ENCODE data around the gene SPOCK3.
"Not testable (repeated sequence)": the region's sequence is repeated elsewhere in the genome, so short reads cannot be mapped to it uniquely, and the experiment has no call there.

Gene SPOCK3

DNA sequence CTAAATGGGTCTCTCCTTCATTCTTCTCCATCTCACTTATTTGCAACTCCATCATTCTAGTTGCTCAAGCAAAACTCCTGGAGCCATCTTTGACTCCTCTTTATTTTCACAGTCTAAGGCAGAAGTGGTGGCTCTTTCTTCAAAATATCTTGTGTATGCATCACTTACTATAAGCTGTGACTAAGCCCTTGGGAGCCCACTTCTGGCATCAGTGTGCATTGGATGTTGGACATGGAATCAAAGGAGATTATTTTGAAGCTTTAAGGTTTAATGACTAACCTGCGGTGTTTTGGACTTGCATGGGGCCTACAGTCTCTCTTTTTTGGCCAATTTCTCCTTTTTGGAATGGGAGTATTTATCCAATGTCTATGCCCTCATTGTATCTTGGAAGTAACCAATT is 276.8 kb downstream of the SPOCK3 start:
- DNase-seq (ENCODE audit: low spot score) = no peak

DNA sequence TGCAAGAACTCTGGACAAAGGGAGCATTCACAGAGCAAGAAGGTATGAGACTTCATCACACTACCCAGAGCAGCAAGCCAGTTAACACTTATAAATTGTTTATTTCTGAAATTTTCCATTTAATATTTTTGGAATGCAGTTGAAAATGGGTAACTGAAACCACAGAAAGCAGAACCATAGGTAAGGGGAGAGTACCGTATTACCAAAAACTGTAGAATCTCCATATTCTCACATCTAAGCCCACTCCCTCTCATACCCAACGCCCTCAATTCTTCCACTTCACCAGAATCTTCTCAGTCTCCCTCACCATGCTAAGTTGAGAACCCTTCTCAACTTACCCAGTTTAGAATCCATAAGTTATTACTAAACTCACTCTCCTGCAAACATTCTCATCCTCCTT is 277.8 kb downstream of the SPOCK3 start:
- no peak for DNase-seq (ENCODE audit: low spot score)

DNA sequence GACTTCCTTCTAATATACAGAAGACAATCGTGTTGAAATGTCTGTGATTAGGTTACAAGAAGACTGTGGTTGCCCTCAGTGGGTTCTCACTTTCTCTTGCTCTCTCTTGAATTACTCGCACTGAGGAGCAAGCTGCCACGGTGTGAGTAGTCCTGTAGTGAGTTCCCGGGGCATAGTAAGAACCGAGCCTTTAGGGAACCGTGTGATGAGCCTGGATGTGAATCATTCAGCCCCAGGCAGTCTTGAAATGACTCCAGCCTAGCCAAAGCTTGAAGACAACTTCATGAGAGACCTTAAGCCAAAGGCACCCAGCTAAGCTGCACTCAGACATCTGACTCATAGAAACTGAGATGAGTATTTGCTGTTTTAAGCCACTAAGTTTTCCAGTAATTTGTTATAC is 292.7 kb downstream of the SPOCK3 start:
- no peak for DNase-seq (ENCODE audit: low spot score)

DNA sequence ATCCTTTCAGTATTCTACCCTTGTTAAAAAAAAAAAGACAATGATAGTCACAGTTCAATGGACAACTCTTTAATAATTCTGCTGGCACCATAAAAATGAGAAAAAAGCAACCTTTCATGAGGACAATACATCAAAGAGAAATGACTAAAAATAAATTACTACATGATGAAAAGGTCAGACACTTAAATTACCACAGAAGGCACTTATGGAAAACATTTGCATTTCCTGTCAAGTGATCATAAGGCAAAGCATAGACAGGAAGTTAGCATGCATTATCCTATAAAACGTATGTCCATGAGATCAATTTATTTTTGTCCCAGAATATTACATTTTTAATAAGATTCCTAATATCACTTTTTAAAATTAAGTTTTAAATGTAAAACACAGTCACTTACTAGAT is 303.8 kb downstream of the SPOCK3 start:
- DNase-seq (ENCODE audit: low spot score) = no peak

DNA sequence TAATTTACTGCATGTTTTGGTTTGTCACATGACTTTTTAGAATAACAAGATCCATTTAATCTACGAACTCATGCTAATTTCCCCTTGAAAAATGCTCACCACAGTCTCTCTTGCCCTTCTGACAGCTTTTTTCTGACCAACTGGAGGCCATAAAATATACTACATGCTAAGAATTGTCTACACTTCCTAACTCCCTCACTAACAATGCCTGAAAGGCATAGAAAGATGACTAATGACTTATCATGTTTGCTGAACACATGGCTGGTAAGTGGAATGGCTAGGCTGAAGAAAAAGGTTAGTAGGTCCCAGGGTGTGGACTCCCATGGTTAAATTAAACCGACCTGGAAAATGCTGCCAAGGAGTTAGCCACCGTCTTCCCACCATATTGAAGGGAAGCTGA is 309.9 kb downstream of the SPOCK3 start:
- no peak for DNase-seq (ENCODE audit: low spot score)

DNA sequence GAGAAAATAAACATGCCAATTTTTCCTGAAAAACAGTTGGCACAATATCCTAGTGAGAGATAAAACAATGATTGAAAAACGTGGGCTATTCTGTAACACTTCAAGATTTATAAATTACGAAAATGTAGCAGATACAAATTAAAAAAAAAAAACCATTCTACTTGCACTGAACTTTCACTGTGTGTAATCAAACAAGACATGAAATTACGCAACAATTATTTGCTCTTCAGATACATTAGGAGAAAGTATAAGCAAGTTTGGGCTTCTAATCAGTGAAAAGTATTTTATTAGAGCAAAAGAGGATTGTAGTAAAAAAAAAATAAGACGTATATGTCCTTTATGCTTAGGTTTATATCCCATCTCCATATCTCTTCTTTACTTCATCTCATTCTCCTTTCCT is 320.4 kb downstream of the SPOCK3 start:
- no peak for DNase-seq (ENCODE audit: low spot score)

DNA sequence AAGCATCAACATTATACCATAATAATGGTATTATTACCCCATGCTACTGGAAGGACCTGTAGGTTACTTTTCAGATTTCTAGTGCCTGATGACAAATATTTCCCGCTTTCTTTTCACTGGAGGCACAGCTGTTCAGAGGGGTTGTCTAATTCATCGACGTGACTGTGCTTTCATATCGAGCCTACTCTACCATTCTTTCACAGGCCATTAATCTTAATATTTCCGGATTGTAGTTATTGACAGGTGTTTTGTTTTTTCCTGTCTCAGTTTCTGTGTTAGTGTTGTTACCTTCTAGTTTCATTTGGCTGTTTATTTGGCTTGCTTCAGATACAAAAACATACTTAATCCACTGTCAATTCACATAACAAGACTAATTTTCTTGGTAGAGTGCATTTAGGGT is 330.9 kb downstream of the SPOCK3 start:
- no peak for DNase-seq (ENCODE audit: low spot score)

DNA sequence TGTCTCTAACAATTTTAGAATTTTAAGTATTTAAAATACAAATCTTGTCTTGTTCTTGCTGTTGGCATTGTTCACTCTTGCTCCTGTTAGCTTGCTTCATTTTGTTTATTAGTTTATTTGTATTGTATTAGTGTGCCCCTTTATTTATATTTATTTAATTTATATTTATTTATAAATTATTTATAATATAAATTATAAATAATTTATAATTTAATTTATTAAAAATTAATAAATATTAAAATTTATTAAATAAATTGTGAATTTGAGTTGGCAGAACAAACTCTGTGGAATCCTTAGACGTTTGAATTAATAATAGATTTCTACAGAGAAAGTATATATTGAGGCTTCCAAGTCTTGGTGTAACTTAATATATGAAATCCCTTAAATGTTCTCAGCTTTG is 331.4 kb downstream of the SPOCK3 start:
- no peak for DNase-seq (ENCODE audit: low spot score)

DNA sequence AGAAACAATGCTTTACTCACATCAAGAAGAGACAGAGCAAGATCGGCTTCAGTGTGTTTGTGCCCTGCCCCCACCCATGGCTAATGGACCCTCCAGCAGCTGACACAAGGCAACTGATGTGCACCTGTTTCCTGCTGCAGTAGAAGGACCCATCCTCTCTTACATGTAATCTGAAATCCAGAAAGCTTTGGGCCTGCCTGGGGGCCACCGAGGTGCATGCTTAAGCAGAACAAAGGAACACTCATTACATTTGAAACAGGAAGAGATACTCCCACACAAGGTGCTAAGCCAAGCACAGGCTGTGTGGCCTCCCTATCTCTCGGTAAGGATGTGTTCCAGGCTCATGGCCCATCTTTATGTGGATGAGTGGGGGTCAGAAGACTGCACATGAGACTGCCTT is 338.0 kb downstream of the SPOCK3 start:
- DNase-seq (ENCODE audit: low spot score) = no peak

DNA sequence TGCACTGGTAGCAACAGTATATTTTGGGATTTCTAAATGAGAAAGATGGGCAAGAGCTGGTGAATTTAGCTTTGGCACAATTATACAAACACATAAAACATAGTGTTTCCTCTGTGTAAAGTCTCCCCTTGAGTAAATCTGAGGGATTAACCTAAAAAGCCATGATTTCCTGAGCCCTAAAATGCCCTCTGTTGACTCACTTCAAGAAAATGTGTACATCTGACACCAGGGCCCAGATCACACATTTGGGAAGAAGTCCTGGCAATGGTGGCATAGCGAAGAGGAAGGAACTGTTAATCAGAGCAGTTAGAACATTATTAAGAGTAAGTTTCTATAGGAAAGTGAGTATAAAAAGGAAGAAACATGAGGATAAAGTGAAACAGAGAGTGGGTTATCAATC is 338.5 kb downstream of the SPOCK3 start:
- DNase-seq (ENCODE audit: low spot score) = no peak

DNA sequence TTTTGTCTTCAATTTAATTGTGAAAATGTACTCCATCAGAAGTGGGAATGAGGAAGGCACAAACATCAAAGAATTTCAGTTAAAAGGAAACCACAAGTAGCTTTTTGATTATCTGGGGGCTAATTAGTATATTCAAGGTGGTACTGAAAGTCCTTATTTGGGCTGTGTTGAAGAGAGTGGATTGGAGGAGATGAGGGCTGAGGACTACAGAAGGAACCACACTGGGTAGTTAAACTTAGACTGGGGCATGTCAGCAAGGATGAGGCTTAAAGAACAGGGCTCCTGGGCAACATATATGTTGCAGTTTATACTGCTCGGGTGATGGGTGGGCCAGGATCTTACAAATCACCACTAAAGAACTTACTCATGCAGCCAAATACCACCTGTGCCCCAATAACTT is 346.8 kb downstream of the SPOCK3 start:
- no peak for DNase-seq (ENCODE audit: low spot score)

DNA sequence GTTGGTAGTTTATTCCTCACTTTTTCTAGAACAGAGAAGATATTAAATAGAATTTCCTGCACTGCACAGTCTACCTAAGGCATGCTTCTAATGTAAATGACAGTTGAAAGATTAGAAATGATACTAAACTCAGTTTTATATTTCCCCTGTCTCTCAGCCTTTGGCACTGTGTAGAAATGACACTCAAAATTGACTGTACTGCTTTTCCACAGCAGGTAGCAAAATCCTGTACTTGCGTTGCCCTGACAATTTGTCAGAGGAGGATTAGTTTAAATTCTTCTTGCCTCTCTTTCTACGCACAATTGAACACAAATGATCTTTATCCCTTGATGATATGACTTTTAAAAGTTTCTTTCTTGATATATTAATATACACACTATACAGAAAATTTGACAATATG is 347.6 kb downstream of the SPOCK3 start:
- DNase-seq (ENCODE audit: low spot score) = no peak

DNA sequence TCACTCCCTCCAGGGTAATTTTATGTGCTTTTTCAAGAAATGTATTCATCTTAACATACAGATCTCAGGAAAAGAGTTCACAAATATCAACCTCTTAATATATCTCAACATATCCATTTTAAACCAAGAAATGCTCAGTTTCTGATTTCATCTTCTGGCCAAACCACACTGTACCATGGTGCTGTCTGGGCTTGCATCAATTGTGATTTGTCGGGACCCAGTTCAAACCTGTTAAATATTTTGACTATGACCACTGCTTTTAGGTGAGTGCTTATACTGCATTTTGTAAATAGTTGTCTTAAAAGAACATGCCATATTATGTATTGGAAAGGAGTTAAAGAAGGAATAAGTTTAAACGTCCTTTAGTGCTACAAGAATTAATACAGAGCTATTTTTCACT is 352.1 kb downstream of the SPOCK3 start:
- no peak for DNase-seq (ENCODE audit: low spot score)

DNA sequence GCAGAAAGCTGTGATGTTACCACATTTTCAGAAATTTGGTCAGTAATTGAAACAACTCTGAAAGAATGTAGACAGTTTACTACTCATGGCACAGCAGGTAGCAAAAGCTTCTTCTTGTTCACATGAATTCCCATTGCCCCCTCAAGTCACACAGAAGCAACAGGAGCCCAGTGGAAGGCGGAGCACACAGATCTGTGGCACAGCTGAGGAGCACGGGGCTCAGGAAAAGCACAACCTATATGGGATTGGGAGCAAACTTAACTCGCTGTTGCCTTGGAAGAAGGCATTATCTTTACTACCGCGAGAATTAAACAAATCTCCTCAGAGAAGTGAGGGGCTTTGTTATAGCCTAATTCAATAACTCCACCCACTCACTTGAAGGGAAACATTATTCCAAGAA is 358.5 kb downstream of the SPOCK3 start:
- no peak for DNase-seq (ENCODE audit: low spot score)

DNA sequence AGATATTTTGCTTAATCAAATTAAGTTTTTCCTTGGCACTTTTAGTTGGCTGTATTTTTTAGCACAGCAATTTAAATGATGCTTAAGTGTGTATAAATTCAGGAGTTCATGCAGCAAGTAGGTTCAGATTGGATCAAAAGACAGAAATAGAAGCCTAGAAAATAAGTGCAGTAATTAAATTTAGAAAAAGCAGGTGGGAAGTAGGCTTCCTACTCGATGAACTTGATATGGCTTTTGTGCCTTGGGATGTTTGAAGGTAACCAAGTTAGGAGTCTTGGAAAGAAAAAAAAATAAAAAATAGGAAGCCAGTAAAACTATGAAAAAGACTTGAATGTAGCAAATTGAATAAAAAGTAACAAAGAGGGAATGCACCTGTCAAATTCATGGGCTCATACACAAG is 372.3 kb downstream of the SPOCK3 start:
- no peak for DNase-seq (ENCODE audit: low spot score)

DNA sequence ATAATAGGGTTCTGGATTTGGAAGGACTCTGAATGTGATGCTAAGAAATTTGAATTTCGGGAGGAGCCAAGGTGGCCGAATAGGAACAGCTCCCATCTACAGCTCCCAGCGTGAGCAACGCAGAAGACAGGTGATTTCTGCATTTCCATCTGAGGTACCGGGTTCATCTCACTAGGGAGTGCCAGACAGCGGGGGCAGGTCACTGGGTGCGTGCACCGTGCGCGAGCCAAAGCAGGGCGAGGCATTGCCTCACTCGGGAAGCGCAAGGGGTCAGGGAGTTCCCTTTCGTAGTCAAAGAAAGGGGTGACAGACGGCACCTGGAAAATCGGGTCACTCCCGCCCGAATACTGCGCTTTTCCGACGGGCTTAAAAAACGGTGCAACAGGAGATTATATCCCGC is 383.9 kb downstream of the SPOCK3 start:
- not testable (repeated sequence) for DNase-seq (ENCODE audit: low spot score)

DNA sequence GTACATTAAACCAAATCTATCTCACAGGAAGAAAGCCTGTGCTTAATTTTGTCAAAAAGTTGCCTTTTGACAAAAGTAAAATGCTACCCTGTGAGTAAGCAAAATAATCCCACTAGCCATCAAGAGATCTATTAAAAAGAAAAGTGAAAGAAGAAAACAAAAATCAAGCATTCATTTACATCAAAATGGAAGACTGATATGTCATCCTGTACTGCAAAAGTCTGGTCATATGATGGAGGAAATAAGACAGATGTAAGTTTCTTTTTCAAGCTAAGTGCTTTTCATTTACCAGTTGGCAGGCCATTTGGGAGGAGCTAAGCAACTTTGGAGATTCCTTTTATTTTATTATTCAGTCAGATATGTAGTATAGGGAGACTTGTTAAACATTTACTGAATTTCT is 387.4 kb downstream of the SPOCK3 start:
- no peak for DNase-seq (ENCODE audit: low spot score)

DNA sequence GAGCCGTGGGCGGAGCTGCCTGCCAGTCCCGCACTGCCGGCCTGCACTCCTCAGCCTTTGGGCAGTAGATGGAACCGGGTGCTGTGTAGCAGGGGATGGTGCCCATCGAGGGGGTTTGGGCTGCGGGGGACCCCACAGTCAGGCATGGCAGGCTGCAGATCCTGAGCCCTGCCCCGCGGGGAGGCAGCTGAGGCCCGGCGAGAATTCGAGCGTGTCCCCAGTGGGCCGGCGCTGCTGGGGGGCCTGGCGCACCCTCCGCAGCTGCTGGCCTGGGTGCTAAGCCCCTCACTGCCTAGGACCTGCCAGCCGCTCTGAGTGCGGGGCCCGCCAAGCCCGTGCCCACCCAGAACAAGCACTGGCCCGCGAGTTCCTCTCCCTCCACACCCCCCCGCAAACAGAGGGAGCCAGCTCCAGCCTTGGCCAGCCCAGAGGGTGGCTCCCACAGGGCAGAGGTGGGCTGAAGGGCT is 391.5 kb downstream of the SPOCK3 start:
- DNase-seq (ENCODE audit: low spot score) = no peak

DNA sequence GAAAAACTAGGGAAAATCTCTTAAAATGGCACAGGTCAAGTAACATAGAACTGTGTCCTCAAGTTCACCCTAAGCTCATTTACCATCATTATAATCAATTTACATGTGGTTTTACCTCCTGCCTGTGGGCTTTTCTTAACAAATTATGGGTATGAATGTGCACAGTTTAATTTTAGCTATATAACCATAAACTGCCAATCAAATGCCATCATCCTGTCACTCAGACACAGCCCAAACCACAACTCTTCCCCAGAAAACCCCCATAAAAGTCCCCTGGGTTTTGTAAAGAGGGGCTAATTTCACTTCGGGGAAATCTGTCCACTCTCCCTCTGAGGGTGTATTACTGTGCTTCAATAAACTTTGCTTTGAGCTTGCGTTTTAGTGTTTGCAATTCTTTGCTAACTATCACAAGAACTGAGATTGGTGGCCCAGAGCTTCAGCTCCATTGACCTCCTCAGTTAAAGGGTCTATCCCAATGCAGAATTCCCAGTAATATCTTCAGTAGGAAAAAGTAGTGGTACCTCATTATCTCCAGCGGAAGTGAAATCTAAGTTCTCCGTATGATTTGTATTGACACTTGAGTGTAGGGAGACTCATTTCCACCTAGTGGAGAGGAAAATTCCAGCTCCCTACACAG is 394.6 kb downstream of the SPOCK3 start:
- DNase-seq (ENCODE audit: low spot score) = no peak

DNA sequence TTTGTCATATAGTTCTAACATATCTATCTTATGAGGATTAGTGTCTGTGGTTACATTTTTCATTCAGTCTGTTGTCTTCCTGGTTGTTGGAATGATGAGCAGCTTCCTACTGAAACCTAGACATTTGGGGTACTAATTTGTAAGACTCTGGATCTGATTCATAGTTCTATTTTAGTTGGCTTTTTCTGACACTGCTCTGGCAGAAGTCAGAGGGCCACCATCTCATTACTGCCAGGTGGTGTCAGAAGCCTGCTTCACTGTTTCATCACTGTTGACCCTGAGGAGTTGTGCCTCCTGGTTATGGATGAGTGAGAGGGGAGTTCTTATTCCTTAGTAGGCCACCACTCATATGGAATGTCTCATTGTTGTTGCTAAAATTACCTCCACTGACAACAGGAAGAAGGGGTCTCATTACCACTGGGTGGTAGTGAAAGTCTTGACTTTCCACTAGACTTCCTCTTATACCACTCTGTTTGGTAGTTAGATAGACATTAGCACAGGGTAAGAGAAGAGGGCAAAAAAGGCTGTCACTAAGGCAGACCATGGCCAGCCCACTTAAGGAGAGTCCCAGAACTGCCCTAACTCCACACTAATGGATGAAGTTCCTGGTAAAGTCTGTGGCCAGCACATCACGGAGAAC is 395.2 kb downstream of the SPOCK3 start:
- no peak for DNase-seq (ENCODE audit: low spot score)

DNA sequence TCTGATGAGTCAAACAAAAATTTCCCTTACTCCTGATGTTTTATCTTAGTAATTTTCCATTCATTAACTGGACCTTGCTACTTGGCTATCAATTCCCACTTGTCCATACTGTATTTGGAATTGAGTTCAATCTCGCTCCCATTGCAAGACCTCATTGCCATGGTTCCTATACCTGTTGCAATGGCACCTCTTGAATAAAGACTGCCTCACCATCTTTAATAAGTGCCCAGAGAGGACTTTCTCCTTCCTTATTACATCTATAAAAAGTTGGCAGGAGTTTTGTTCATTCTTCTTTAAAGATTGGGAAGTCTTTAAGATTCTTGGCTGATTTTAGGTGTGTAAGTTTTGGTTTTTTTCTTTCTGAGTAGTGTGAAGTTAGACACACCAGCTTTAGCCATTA is 397.4 kb downstream of the SPOCK3 start:
- DNase-seq (ENCODE audit: low spot score) = no peak

DNA sequence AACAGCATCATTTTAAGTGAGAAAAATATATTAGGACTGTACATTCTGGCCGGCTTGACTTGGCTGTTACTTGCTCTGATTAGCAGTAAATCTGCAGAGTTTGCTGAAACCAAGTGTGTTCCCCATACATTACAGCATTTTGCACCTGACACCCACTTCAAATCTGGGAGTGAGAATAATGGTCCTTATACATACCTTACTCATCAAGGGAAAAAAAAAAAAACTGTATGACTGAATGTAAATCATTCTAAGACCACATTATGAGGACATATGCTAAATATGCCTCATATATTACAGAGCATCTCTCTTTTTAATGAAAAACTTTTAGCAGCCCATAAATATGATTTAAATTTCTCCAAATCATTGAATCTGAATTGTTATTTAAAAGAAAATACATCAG is 406.7 kb downstream of the SPOCK3 start:
- no peak for DNase-seq (ENCODE audit: low spot score)

DNA sequence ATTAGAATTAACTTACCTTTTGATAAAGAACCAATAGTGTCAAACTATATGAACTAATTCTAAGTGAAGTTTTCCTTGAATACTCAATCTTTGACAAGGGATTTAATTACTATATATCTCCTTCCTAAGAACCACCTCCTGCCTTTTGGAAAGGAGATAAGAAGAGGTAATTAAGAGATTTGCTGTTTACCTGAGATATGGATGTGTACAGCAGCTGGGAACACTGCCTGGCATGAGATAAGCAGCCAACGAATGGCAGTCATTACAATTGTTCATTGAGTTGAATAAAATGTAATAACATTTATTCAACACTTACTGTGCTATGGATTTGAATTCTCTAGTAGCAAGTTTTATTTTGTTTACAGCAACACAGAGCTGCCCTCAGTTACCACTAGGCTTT is 407.1 kb downstream of the SPOCK3 start:
- no peak for DNase-seq (ENCODE audit: low spot score)

DNA sequence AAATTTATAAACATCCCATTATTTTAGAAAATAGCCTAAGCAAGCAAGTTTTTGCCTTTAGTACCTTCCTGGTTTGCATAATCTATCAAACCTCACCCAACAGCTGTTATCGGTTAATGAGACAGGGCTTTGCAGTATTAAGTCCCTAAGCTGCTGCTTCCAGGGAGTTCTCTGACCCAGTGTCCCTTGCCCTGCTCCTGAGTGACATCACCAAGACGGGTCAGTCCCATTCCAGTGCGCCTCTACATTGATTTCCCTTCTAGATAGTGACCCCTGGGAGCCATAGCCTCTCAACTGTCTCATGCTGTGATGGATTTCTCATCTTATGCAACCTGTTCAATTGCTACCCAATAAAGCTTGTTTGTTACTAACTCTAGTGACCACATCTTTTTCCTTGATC is 410.4 kb downstream of the SPOCK3 start:
- no peak for DNase-seq (ENCODE audit: low spot score)

All from Ammon's horn (tissue), 1 donor.